Endothelial cell of umbilical vein (primary cell): ENCODE results near the gene ADIG. TPM values are rescaled to one million over a fixed set of nuclear protein-coding genes. Genes with fewer than 3 reads are reported as not detected.

Experiments
- BruUV-seq: library from RNA; stranded (reverse); fragments of 400-500 nt; replicated peaks from 2 replicates; lab custom pipeline; 2021; lab: Mats Ljungman, UMichigan
- CTCF ChIA-PET: fragments of 300-600, 350-600 bp; sonication (Branson Sonifier 250); formaldehyde crosslinking; loops from one replicate; lab custom pipeline; 2021; ENCODE audit warnings: antibody characterized with exemption, inconsistent platforms; lab: Charles Lee
- POLR2A ChIA-PET: fragments of 300-600, 350-600 bp; sonication (Branson Sonifier 250); formaldehyde crosslinking; loops from one replicate; lab custom pipeline; 2021; ENCODE audit warnings: antibody characterized with exemption, inconsistent platforms; lab: Charles Lee
- DNase-seq: peaks from one replicate; pipeline ENCODE4 v3.0.0-alpha.2; 2011; ENCODE audit warnings: low read depth, low spot score
- FAIRE-seq: peaks from 2 replicates; lab custom pipeline; 2011; peaks lifted over from hg19 to GRCh38; lab: Jason Lieb, UNC
- H2AFZ ChIP-seq: 2 replicates; pipeline ENCODE4 v1.6.0; 2012; ENCODE audit warnings: low read depth, low read length, control low read depth, inconsistent platforms
- H3K27ac ChIP-seq: 2 replicates; pipeline ENCODE4 v1.5.1; 2011; ENCODE audit warnings: low read depth, mild to moderate bottlenecking, control low read depth, low read length, moderate library complexity; ENCODE audit not compliant: insufficient read depth
- H3K27me3 ChIP-seq, 2 experiments: 2 replicates each; pipeline versions ENCODE4 v1.6.0 to v1.6.1; 2011; ENCODE audit warnings: low read length in 2 of 2, mixed read lengths in 1 of 2; ENCODE audit not compliant: control insufficient read depth in 2 of 2, insufficient read depth in 2 of 2
- H3K36me3 ChIP-seq, 2 experiments: 2 replicates in 1 of 2; 3 replicates in 1 of 2; pipeline ENCODE4 v1.5.1; 2011; ENCODE audit warnings: low read length in 2 of 2, mild to moderate bottlenecking in 1 of 2, moderate library complexity in 1 of 2; ENCODE audit not compliant: control insufficient read depth in 2 of 2, insufficient read depth in 2 of 2; ENCODE audit errors: extremely low read depth in 1 of 2
- H3K4me1 ChIP-seq: 3 replicates; pipeline ENCODE4 v1.5.1; 2011; ENCODE audit warnings: mild to moderate bottlenecking, low read length; ENCODE audit not compliant: control insufficient read depth, insufficient read depth; ENCODE audit errors: extremely low read depth
- H3K4me2 ChIP-seq: 2 replicates; pipeline ENCODE4 v1.6.1; 2011; ENCODE audit warnings: low read length, control low read depth, mixed read lengths; ENCODE audit not compliant: insufficient read depth
- H3K4me3 ChIP-seq, 3 experiments: fragments of 200-600 bp in 1 of 3; sonication (generic), shearing (Covaris generic) in 1 of 3; replicated peaks in 1 of 3; 2 replicates each; pipeline ENCODE4 v1.5.1; 2011 to 2016; ENCODE audit warnings: control low read depth in 3 of 3, low read length in 3 of 3, mild to moderate bottlenecking in 2 of 3, inconsistent platforms in 1 of 3, low read depth in 1 of 3, moderate library complexity in 1 of 3; ENCODE audit not compliant: insufficient read depth in 1 of 3
- H3K79me2 ChIP-seq: 2 replicates; pipeline ENCODE4 v1.6.0; 2012; ENCODE audit warnings: low read length, inconsistent platforms; ENCODE audit not compliant: control insufficient read depth, insufficient read depth
- H3K9ac ChIP-seq: replicated peaks from 2 replicates; pipeline ENCODE3; 2011; ENCODE audit warnings: low read length, control low read depth; ENCODE audit not compliant: insufficient read depth; ENCODE audit errors: extremely low read depth
- H3K9me1 ChIP-seq: replicated peaks from 3 replicates; pipeline ENCODE4 v1.6.0; 2011; ENCODE audit warnings: mild to moderate bottlenecking, low read length; ENCODE audit not compliant: control insufficient read depth, insufficient read depth; ENCODE audit errors: extremely low read depth
- H3K9me3 ChIP-seq: replicated peaks from 2 replicates; pipeline ENCODE4 v1.5.1; 2012; ENCODE audit warnings: low read length, inconsistent platforms; ENCODE audit not compliant: control insufficient read depth, insufficient read depth
- H4K20me1 ChIP-seq: replicated peaks from 2 replicates; pipeline ENCODE3; 2011; ENCODE audit warnings: mild to moderate bottlenecking, low read length; ENCODE audit not compliant: control insufficient read depth, insufficient read depth; ENCODE audit errors: extremely low read depth
- CTCF ChIP-seq, 2 donors: IDR thresholded peaks; 1 replicate in 1 of 2; 2 replicates in 1 of 2; pipeline ENCODE4 v1.5.1; 2011; ENCODE audit warnings: low read length in 2 of 2, mild to moderate bottlenecking in 2 of 2, moderate library complexity in 2 of 2, control low read depth in 1 of 2, inconsistent platforms in 1 of 2, low read depth in 1 of 2; ENCODE audit not compliant: insufficient read depth in 1 of 2; ENCODE audit errors: extremely low read depth in 1 of 2
- EZH2 ChIP-seq: IDR thresholded peaks from 2 replicates; pipeline ENCODE4 v1.6.1; 2012; ENCODE audit warnings: borderline replicate concordance, low read depth, mild to moderate bottlenecking, moderate library complexity, low read length, inconsistent platforms; ENCODE audit not compliant: severe bottlenecking
- FOS ChIP-seq: IDR thresholded peaks from 2 replicates; pipeline ENCODE4 v1.6.1; 2011; ENCODE audit warnings: mild to moderate bottlenecking, low read length, moderate library complexity, borderline replicate concordance; ENCODE audit not compliant: insufficient read depth
- GATA2 ChIP-seq: IDR thresholded peaks from 2 replicates; pipeline ENCODE4 v1.7.0; 2011; ENCODE audit warnings: low read depth, mild to moderate bottlenecking, moderate library complexity, mixed read lengths, low read length; ENCODE audit not compliant: insufficient read length, insufficient read depth
- JUN ChIP-seq: IDR thresholded peaks from 2 replicates; pipeline ENCODE4 v1.6.1; 2011; ENCODE audit warnings: borderline replicate concordance, low read depth; ENCODE audit not compliant: insufficient read length, insufficient read depth
- MAX ChIP-seq: IDR thresholded peaks from 2 replicates; pipeline ENCODE4 v1.6.1; 2011; ENCODE audit not compliant: insufficient read depth, insufficient read length
- MYC ChIP-seq: IDR thresholded peaks from one replicate; pipeline ENCODE4 v1.6.1; 2011; ENCODE audit warnings: mild to moderate bottlenecking, low read depth, low read length
- POLR2A ChIP-seq: IDR thresholded peaks from 2 replicates; pipeline ENCODE4 v1.6.1; 2012; ENCODE audit warnings: low read depth, mild to moderate bottlenecking, control low read depth, low read length
- POLR2AphosphoS5 ChIP-seq: IDR thresholded peaks from 2 replicates; pipeline ENCODE4 v1.6.1; 2012; ENCODE audit warnings: low read depth, mild to moderate bottlenecking, control low read depth, low read length, moderate library complexity; ENCODE audit not compliant: insufficient read depth
- dilution Hi-C: fragments of 300-500 bp; cut with MboI; formaldehyde crosslinking; loops from one replicate; pipeline ENCODE4 v1.15.0; 2019; ENCODE audit warnings: low sequenced_read_pairs; ENCODE audit not compliant: extremely low pct_ligation_motif_present
- intact Hi-C: fragments of 100-400 bp; cut with micrococcal nuclease; formaldehyde crosslinking; loops from one replicate; pipeline ENCODE4 v1.10.0; 2022
- polyA plus RNA-seq, 4 experiments: library from polyadenylated mRNA; depleted of rRNA in 3 of 4; stranded (reverse) in 3 of 4; unstranded in 1 of 4; fragments of >200 nt; gene quantifications; 2 replicates each; pipeline versions ENCODE4 v1.2.1 to v1.2.3, GENCODE V29; 2011 to 2012; ENCODE audit warnings: missing spikeins in 1 of 4
- total RNA-seq: library from RNA; stranded (reverse); gene quantifications from 2 replicates; pipeline ENCODE4 v1.2.3, GENCODE V29; 2021

The ADIG gene
- total and polyA plus RNA-seq, 2 donors (not counting 3 experiments of a cell fraction or from before 2014, with no cell fraction given), result not detected

- Histone ChIP-seq H3K4me2 (no peak overlapping the region), H3K9me1 (no peaks in the 10 kb centered on the region), H3K27me3 (no peaks in the 10 kb centered on the region), H3K79me2 (no peaks in the 10 kb centered on the region), H4K20me1 (no peaks in the 10 kb centered on the region), H3K4me1 (peaks cover 10% of the 10 kb centered on the region), H3K4me3 (no peak overlapping the region), H3K27ac (no peak overlapping the region), H3K9ac (no peak overlapping the region), H3K36me3 (peaks cover 8 to 9% of the 10 kb centered on the region in 2 experiments), H2AFZ (no peak overlapping the region), H3K9me3 (no peaks in the 10 kb centered on the region)
- ChIA-PET CTCF (no interaction called here), POLR2A (no interaction called here)
- no TSS peak for BruUV-seq
- TF ChIP-seq CTCF (IDR thresholded peaks at IDR 0.05; ENCODE audit: extremely low read depth in 1 of 2, insufficient read depth in 1 of 2, low read depth in 1 of 2, low read length in 2 of 2), result no peak
- TF ChIP-seq FOS, result no peak
- no peak for TF ChIP-seq MYC
- no peak for TF ChIP-seq MAX
- TF ChIP-seq POLR2A, result no peak
- TF ChIP-seq EZH2, result no peak
- no peak for TF ChIP-seq GATA2
- no peak for TF ChIP-seq POLR2AphosphoS5
- TF ChIP-seq JUN, result no peak
- no peak for FAIRE-seq
- dilution Hi-C loops, result no loop called here
- no peak for DNase-seq
- intact Hi-C loops, result no loop called here
These were observed 26.0 kb upstream of the ADIG start for GRCh38 chr20:38554986-38555385.
